GM19240 (cell line): Measurements from ENCODE around the gene ZMYM4.
"Not testable (repeated sequence)": the region's sequence is repeated elsewhere in the genome, so short reads cannot be mapped to it uniquely, and the experiment has no call there.

ENCODE experiments used
- DNase-seq: peaks from one replicate; pipeline ENCODE4 v3.0.0; 2011; ENCODE audit warnings: low spot score; ENCODE audit not compliant: insufficient read length

Gene ZMYM4

GRCh38 chr1:35451125-35451528, 182.6 kb downstream of the ZMYM4 start:
- DNase-seq: peak; percentile 54

- no peak for DNase-seq
Observed at GRCh38 chr1:35452106-35452774, 183.7 kb downstream of the ZMYM4 start.

- no peak for DNase-seq
Observed at GRCh38 chr1:35453031-35453430, 184.5 kb downstream of the ZMYM4 start.

GRCh38 chr1:35454176-35454575, 185.7 kb downstream of the ZMYM4 start:
- no peak for DNase-seq

GRCh38 chr1:35454616-35455015, 186.1 kb downstream of the ZMYM4 start:
- no peak for DNase-seq

- DNase-seq: no peak
Observed at GRCh38 chr1:35460796-35461195, 192.3 kb downstream of the ZMYM4 start.

GRCh38 chr1:35461966-35462651, 193.6 kb downstream of the ZMYM4 start:
- DNase-seq: peak; percentile 19

- DNase-seq: no peak
Observed at GRCh38 chr1:35463232-35463631, 194.7 kb downstream of the ZMYM4 start.

GRCh38 chr1:35463749-35464148, 195.2 kb downstream of the ZMYM4 start:
- DNase-seq: not testable (repeated sequence)

GRCh38 chr1:35466120-35466519, 197.6 kb downstream of the ZMYM4 start:
- no peak for DNase-seq

- no peak for DNase-seq
Observed at GRCh38 chr1:35470977-35471613, 202.6 kb downstream of the ZMYM4 start.
